Measurements from ENCODE around the gene SNX33. TPM values are rescaled to one million over a fixed set of nuclear protein-coding genes. Genes with fewer than 3 reads are reported as not detected.
"Not testable (repeated sequence)": the region's sequence is repeated elsewhere in the genome, so short reads cannot be mapped to it uniquely, and the experiment has no call there.

SNX33 gene
- total RNA-seq, 1 experiment from 2014 or later, result 8.3 TPM

GRCh38 chr15:75705375-75705774 is 57.7 kb downstream of the SNX33 start:
- H3K4me3 ChIP-seq (replicated peaks in 1 of 2; ENCODE audit: low read depth in 1 of 2, low read length in 2 of 2); H2AFZ ChIP-seq (ENCODE audit: low read depth, low read length, poor library complexity, severe bottlenecking); DNase-seq (ENCODE audit: low read depth, low spot score); H3K9ac ChIP-seq (ENCODE audit: low read length); POLR2A ChIA-PET; BruUV-seq (replicated peaks); H3K27me3 ChIP-seq (ENCODE audit: insufficient read depth, low read length); H3K79me2 ChIP-seq (ENCODE audit: insufficient read depth, low read length); H3K9me3 ChIP-seq (ENCODE audit: control insufficient read depth in 1 of 2, insufficient read depth in 1 of 2, low read depth in 1 of 2, low read length in 2 of 2); CTCF ChIA-PET; H3K36me3 ChIP-seq (ENCODE audit: control insufficient read depth in 1 of 2, insufficient read depth in 2 of 2, low read length in 2 of 2); ATAC-seq; H4K20me1 ChIP-seq (ENCODE audit: insufficient read depth); intact Hi-C loops (cut with micrococcal nuclease); RAD21 ChIA-PET (ENCODE audit: low non-redundant PET in 1 of 2, low total read pairs in 2 of 2, uncharacterized antibody in 2 of 2, unreplicated experiment in 2 of 2); H3K27ac ChIP-seq (ENCODE audit: low read depth, low read length); H3K9me2 ChIP-seq (ENCODE audit: insufficient read depth); H3K4me2 ChIP-seq (ENCODE audit: low read length): not testable (repeated sequence)
- peaks cover 3 to 11% of the 10 kb centered on the region in 2 experiments; a peak in 3 of 4 replicates for H3K4me1 ChIP-seq (ENCODE audit: control insufficient read depth in 1 of 2, insufficient read depth in 2 of 2, low read length in 2 of 2)

GRCh38 chr15:75705854-75706681 is 58.4 kb downstream of the SNX33 start:
- Histone ChIP-seq H3K79me2 (ENCODE audit: insufficient read depth, low read length) (no peaks in the 10 kb centered on the region), H3K36me3 (ENCODE audit: control insufficient read depth in 1 of 2, insufficient read depth in 2 of 2, low read length in 2 of 2) (no peaks in the 10 kb centered on the region; a peak in 1 of 4 replicates), H3K27me3 (ENCODE audit: insufficient read depth, low read length) (no peaks in the 10 kb centered on the region), H3K9ac (ENCODE audit: low read length) (no peak overlapping the region), H3K4me3 (replicated peaks in 1 of 2; ENCODE audit: low read depth in 1 of 2, low read length in 2 of 2) (no peak overlapping the region), H3K4me2 (ENCODE audit: low read length) (no peak overlapping the region), H3K9me3 (ENCODE audit: control insufficient read depth in 1 of 2, insufficient read depth in 1 of 2, low read depth in 1 of 2, low read length in 2 of 2) (no peaks in the 10 kb centered on the region), H4K20me1 (ENCODE audit: insufficient read depth) (no peaks in the 10 kb centered on the region), H2AFZ (ENCODE audit: low read depth, low read length, poor library complexity, severe bottlenecking) (no peak overlapping the region), H3K27ac (ENCODE audit: low read depth, low read length) (no peak overlapping the region), H3K9me2 (ENCODE audit: insufficient read depth) (no peaks in the 10 kb centered on the region), H3K4me1 (ENCODE audit: control insufficient read depth in 1 of 2, insufficient read depth in 2 of 2, low read length in 2 of 2) (peaks cover 3 to 11% of the 10 kb centered on the region in 2 experiments; a peak in 3 of 4 replicates)
- ChIA-PET RAD21 (ENCODE audit: low non-redundant PET in 1 of 2, low total read pairs in 2 of 2, uncharacterized antibody in 2 of 2, unreplicated experiment in 2 of 2) (no interaction called here), CTCF (no interaction called here), POLR2A (no interaction called here)
- no peak for DNase-seq (ENCODE audit: low read depth, low spot score)
- TF ChIP-seq EZH2 (IDR thresholded peaks at IDR 0.05), result no peak
- TF ChIP-seq ZNF274 (IDR thresholded peaks at IDR 0.05; ENCODE audit: low read depth, low read length), result no peak
- no peak for TF ChIP-seq SIN3A (IDR thresholded peaks at IDR 0.05; ENCODE audit: low read depth)
- no peak for TF ChIP-seq RAD21 (IDR thresholded peaks at IDR 0.05; ENCODE audit: low read depth)
- ATAC-seq, result no peak
- no TSS peak for BruUV-seq (replicated peaks)
- intact Hi-C loops (cut with micrococcal nuclease), result no loop called here
